ENCODE results near the gene GCN1.

GCN1 gene

DNA sequence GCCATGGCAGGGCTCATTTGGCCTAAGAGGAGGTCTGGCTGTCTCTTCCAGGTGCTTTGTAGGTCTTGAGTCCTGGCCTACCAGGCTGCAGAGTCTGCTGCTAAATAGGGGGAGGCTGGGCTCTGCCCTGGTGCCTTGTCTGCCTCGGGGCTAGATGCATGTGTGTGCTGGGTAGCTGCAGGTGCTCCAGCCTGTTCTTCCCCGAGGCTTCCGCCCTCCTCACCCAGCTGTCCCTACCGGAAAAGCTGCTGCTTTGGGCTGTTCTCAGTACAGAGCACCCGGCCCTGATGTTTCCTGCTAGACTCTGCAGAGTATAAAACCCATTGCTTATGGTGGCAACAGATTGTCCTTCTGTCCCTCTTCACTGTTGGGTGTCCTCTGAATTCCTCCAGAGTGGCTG lies 115.6 kb downstream of the GCN1 start:
- Histone ChIP-seq H3K4me3 (ENCODE audit: extremely low read depth, insufficient read depth, low read length, poor library complexity, severe bottlenecking) (no peak overlapping the region), H3K27ac (ENCODE audit: low read depth, low read length, severe bottlenecking) (no peak overlapping the region), H3K4me1 (ENCODE audit: control insufficient read depth, insufficient read depth, low read length, poor library complexity, severe bottlenecking) (peaks cover 5% of the 10 kb centered on the region), H3K9me3 (ENCODE audit: control insufficient read depth, low read length) (no peaks in the 10 kb centered on the region), H3K36me3 (ENCODE audit: control insufficient read depth, insufficient read depth, low read length) (no peaks in the 10 kb centered on the region)
- 85 to 91% methylated on average over 5 of the region's 5 CpGs for WGBS, 2 experiments (ENCODE audit: insufficient coverage in 2 of 2)

DNA sequence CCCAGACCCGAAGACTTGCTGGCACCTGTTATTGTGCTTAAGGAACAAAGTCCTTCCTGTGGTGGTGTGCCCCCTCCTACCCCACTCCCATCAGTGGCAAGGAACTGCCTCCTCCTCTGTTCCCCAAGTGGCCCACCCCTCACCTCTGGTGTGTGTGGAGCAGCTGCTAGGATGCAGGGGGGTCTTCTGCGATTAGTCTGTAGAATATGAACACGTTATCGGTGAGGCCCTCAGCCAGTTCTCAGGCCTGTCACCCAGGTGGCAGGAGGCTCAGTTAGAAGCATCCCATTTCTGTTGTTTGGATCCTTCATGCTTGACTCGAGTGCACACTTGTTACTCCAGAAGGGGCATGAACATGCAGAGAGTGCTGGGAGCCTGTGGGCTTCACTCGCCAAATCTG lies 117.3 kb downstream of the GCN1 start:
- Histone ChIP-seq H3K9me3 (ENCODE audit: control insufficient read depth, low read length) (no peaks in the 10 kb centered on the region), H3K27ac (ENCODE audit: low read depth, low read length, severe bottlenecking) (no peak overlapping the region), H3K4me3 (ENCODE audit: extremely low read depth, insufficient read depth, low read length, poor library complexity, severe bottlenecking) (no peak overlapping the region), H3K36me3 (ENCODE audit: control insufficient read depth, insufficient read depth, low read length) (no peaks in the 10 kb centered on the region), H3K4me1 (ENCODE audit: control insufficient read depth, insufficient read depth, low read length, poor library complexity, severe bottlenecking) (peaks cover 5% of the 10 kb centered on the region)
- WGBS, 2 experiments (ENCODE audit: insufficient coverage in 2 of 2), result 86 to 98% methylated on average over 5 of the region's 6 CpGs

All from mesodermal cell (in vitro differentiated cells).